Measurements from ENCODE around the gene SFXN5.

Gene SFXN5

GRCh38 chr2:73109431-73110167 lies 38.1 kb upstream of the SFXN5 start:
- TF ChIP-seq CTCF (IDR thresholded peaks at IDR 0.05; ENCODE audit: low read depth, low read length): no peak
- no peaks in the 10 kb centered on the region for H3K9me3 ChIP-seq

GRCh38 chr2:73107211-73107926 lies 35.9 kb upstream of the SFXN5 start:
- no peaks in the 10 kb centered on the region for H3K36me3 ChIP-seq
- H3K4me1 ChIP-seq: no peaks in the 10 kb centered on the region
- TF ChIP-seq CTCF (IDR thresholded peaks at IDR 0.05; ENCODE audit: low read depth, low read length): no peak
- no peaks in the 10 kb centered on the region for H3K9me3 ChIP-seq
- no peak for DNase-seq
- no peaks in the 10 kb centered on the region for H3K27me3 ChIP-seq
- H3K4me3 ChIP-seq (ENCODE audit: low read depth, low read length): no peak overlapping the region

More at GRCh38 chr2:73109431-73110167, 38.1 kb upstream of the SFXN5 start:
- no peak for DNase-seq
- no peaks in the 10 kb centered on the region for H3K4me1 ChIP-seq
- H3K27me3 ChIP-seq: no peaks in the 10 kb centered on the region
- no peak overlapping the region for H3K4me3 ChIP-seq (ENCODE audit: low read depth, low read length)
- H3K36me3 ChIP-seq: no peaks in the 10 kb centered on the region

- H3K9me3 ChIP-seq: no peaks in the 10 kb centered on the region
- DNase-seq: no peak
- H3K4me1 ChIP-seq: no peaks in the 10 kb centered on the region
- no peaks in the 10 kb centered on the region for H3K27me3 ChIP-seq
- no peaks in the 10 kb centered on the region for H3K36me3 ChIP-seq
- H3K4me3 ChIP-seq (ENCODE audit: low read depth, low read length): no peak overlapping the region
- TF ChIP-seq CTCF (IDR thresholded peaks at IDR 0.05; ENCODE audit: low read depth, low read length): no peak
These were observed 35.3 kb upstream of the SFXN5 start for GRCh38 chr2:73106791-73107190.

- H3K27me3 ChIP-seq: no peaks in the 10 kb centered on the region
- no peaks in the 10 kb centered on the region for H3K4me1 ChIP-seq
- TF ChIP-seq CTCF (IDR thresholded peaks at IDR 0.05; ENCODE audit: low read depth, low read length): no peak
- H3K36me3 ChIP-seq: no peaks in the 10 kb centered on the region
- H3K9me3 ChIP-seq: no peaks in the 10 kb centered on the region
- DNase-seq: no peak
- H3K4me3 ChIP-seq (ENCODE audit: low read depth, low read length): no peak overlapping the region
These were observed 34.0 kb upstream of the SFXN5 start for GRCh38 chr2:73105511-73105971.

- Histone ChIP-seq H3K36me3 (no peaks in the 10 kb centered on the region), H3K4me3 (ENCODE audit: low read depth, low read length) (no peak overlapping the region), H3K4me1 (no peaks in the 10 kb centered on the region)
These were observed 33.4 kb upstream of the SFXN5 start for GRCh38 chr2:73104933-73105332.

More at GRCh38 chr2:73104933-73105332, 33.4 kb upstream of the SFXN5 start:
- H3K27me3 ChIP-seq: no peaks in the 10 kb centered on the region
- H3K9me3 ChIP-seq: no peaks in the 10 kb centered on the region
- DNase-seq: no peak
- no peak for TF ChIP-seq CTCF (IDR thresholded peaks at IDR 0.05; ENCODE audit: low read depth, low read length)

Data from BE2C (cell line).